ENCODE data around the gene MRPL38.
"Not testable (repeated sequence)": the region's sequence is repeated elsewhere in the genome, so short reads cannot be mapped to it uniquely, and the experiment has no call there.

Gene MRPL38

GRCh38 chr17:75873587-75874322 lies 30.9 kb downstream of the MRPL38 start:
- no peak for DNase-seq (ENCODE audit: low spot score)
- TF ChIP-seq CTCF (IDR thresholded peaks at IDR 0.05; ENCODE audit: extremely low read depth, missing control alignments): no peak

- no peak for DNase-seq (ENCODE audit: low spot score)
Observed at GRCh38 chr17:75872434-75873351, 32.0 kb downstream of the MRPL38 start.

GRCh38 chr17:75870228-75870627 lies 34.5 kb downstream of the MRPL38 start:
- DNase-seq (ENCODE audit: low spot score): not testable (repeated sequence)

More at GRCh38 chr17:75872434-75873351, 32.0 kb downstream of the MRPL38 start:
- TF ChIP-seq CTCF (IDR thresholded peaks at IDR 0.05; ENCODE audit: extremely low read depth, missing control alignments): no peak

GRCh38 chr17:75869282-75870141 lies 35.2 kb downstream of the MRPL38 start:
- no peak for TF ChIP-seq CTCF (IDR thresholded peaks at IDR 0.05; ENCODE audit: extremely low read depth, missing control alignments)
- no peak for DNase-seq (ENCODE audit: low spot score)

GRCh38 chr17:75868730-75869281 lies 35.9 kb downstream of the MRPL38 start:
- not testable (repeated sequence) for DNase-seq (ENCODE audit: low spot score)

- DNase-seq (ENCODE audit: low spot score): not testable (repeated sequence)
Observed at GRCh38 chr17:75865404-75866188, 39.1 kb downstream of the MRPL38 start.

- not testable (repeated sequence) for DNase-seq (ENCODE audit: low spot score)
Observed at GRCh38 chr17:75864887-75865286, 39.8 kb downstream of the MRPL38 start.

- DNase-seq (ENCODE audit: low spot score): peak; percentile 77
- no peak for TF ChIP-seq CTCF (IDR thresholded peaks at IDR 0.05; ENCODE audit: extremely low read depth, missing control alignments)
Observed at GRCh38 chr17:75864448-75864871, 40.2 kb downstream of the MRPL38 start.

Measured in GM20000 (cell line).